CD4-positive, alpha-beta T cell treated with Interleukin-6 at 100 ng/mL for 8 hours (primary cell): Measurements from ENCODE around the gene GON7.
A peak's percentile ranks its signal among the peaks of the same experiment; 100 is the strongest.
"Not testable (repeated sequence)": the region's sequence is repeated elsewhere in the genome, so short reads cannot be mapped to it uniquely, and the experiment has no call there.

ENCODE experiments used
- DNase-seq: peaks from one replicate; pipeline ENCODE4 v3.0.0-alpha.2; 2020; ENCODE audit warnings: mixed read lengths, low spot score

GON7 gene, protein sequence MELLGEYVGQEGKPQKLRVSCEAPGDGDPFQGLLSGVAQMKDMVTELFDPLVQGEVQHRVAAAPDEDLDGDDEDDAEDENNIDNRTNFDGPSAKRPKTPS

GRCh38 chr14:93206793-93207467 lies at the start of gene GON7, which contains the start of gene UBR7:
Gene GON7, minus strand, starts transcription at chr14:93207065. Its CDS starts 28 bp downstream, at chr14:93207037.
Gene UBR7, plus strand, starts transcription at chr14:93207256. Its CDS starts 36 bp downstream, at chr14:93207292.
- peak; percentile 86 for DNase-seq

DNA sequence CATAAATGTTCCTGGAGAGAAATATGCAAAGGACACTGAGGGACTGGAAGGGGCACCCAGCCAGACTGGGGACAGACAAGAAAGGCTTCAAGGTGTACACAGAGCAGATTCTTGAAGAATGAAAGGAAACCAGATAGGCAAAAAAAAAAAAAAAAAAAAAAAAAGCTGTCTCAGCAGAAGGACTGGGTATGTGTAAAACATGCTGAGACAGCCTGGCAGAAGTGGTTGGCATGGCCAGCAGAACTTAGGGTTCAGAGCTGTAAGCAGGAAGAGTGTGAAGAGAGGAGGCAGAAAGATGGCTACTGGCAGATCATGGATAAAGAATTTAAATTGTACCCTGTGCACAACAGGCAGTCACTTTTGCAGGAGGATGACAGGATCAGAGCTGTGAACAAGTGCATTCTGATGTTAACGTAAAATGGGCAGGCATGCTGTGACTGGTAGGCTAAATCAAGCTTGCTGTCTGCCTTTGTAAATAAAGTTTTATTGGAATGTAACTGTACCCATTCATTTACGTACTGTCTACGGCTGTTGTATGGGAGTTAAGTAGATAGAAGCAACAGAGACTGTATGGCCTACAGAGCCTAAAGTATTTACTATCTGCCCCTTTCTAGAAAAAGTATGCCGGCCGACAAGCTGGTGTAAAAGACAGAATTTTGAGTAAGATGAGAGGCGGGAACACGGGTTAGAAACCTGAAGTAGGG lies 42.4 kb upstream of the GON7 start:
- DNase-seq = no peak

DNA sequence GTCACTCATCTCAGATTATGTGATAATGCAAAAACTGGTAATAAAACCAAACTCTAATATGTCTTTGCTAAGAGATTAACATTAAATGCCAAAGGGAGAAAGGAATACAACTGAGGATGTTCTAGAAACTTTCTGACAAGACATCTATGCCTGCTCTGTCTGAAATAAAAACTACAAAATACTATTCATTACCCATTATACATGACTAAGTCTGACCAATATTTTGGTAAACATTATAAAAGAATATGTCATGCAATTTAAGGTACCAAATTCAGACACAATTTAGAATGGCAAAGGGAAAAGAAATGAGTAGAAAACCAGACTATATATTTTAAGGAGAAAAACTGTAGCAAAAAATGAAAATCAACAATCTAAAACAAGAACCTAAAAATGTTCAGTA lies 39.7 kb upstream of the GON7 start:
- DNase-seq = no peak

DNA sequence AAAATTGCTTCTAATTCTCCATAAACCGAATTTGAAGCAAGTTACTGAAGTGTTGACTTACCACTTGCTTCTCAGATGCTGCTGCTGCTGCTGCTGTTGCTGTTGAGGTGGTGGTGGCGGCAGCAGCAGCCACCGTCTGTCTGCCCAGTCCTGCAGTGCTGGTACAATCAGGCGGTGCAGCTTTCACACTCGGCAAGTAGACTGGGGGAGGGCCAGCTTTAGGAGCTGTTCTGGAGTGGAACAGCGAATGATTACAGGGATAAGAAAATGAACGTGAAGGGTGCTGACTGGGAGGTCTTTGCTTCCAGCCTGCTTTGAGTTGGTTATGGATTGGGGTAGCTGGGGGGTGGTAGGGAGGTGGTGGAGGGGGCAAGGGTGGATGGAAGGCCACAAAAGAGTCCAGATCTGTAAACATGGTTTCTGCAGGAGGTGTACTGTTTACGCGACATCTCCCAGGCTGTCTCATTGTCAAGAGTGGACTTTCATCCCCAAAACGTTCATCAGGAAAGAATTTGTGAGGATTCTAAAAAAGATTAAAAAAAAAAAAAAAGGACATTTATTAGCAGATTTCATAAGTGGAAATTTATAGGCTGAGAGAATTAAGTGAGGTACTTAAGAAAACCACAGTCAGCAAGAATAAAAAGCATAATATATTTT lies 39.0 kb upstream of the GON7 start:
- DNase-seq = no peak

DNA sequence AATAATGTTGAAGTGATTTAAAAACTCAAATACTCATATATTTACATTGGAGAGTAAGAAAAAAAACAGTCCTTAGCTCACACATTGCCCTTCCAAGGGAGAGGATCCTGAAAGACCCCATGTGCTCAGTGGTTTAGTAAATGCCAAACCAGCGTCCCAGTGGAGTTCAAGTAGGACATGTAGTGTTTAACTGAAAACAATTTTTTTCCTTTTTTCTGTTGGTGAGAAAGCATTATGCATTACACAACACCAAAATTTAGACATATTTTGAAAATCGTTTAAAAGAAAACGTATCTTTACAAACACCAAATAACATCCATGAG lies 33.8 kb upstream of the GON7 start:
- no peak for DNase-seq

GRCh38 chr14:93239869-93240677 lies 33.2 kb upstream of the GON7 start:
- DNase-seq = no peak

GRCh38 chr14:93234798-93235197 lies 27.9 kb upstream of the GON7 start:
- no peak for DNase-seq

DNA sequence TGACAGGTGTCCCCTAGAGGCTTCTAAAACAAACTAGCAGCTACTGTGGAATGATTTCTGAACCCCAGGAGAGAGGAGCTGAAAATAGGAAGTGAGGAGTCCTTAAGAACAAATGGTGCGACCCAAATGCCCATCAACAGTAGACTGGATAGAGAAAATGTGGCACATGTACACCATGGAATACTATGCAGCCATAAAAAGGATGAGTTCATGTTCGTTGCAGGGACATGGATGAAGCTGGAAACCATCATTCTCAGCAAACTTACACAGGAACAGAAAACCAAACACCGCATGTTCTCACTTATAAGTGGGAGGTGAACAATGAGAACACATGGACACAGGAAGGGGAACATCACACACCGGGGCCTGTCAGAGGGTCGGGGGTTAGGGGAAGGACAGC lies 26.2 kb upstream of the GON7 start:
- DNase-seq = not testable (repeated sequence)

- DNase-seq = no peak
These were observed 25.3 kb upstream of the GON7 start for GRCh38 chr14:93232159-93232558.

GRCh38 chr14:93231129-93231979 lies 24.5 kb upstream of the GON7 start:
- DNase-seq = no peak

GRCh38 chr14:93230539-93230938 lies 23.7 kb upstream of the GON7 start:
- no peak for DNase-seq

DNA sequence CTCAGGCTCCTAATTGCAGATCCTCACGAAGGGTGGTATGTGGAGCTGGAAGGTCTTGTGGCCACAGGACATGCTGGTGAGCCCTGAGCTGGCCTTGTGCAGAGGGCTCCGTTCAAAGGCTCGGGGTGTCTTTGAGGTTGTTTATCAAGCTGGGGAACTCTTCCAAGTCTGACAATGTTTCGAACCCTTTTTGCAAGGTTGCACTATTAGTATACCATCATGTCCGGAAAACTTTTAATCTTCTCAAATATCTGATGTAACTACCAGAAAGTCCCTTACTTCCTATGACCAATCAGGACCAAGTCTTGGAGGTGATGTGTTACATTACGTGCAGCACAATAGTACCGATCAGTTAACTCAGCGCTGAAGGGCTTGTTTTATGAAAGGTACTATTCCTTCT lies 21.7 kb upstream of the GON7 start:
- DNase-seq = no peak

DNA sequence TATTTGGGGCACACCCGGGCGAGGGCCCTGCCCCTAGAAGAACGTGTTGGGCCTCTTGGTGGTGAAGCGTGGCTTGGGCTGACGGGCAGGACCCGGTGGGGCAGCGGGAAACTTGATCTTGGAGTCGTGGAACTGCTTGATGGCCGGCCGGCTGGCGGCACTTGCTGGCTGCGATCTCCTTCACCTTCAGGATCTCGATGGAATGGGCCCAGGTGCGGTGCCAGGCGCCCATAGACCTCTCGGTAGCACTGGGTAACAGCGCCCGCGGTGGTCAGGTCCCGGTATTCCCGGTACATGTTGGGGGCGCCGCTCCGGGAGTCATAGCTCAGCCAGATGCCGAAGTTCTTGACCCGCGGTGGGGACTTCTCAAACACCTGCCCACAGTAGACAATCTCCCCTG lies 16.7 kb upstream of the GON7 start:
- DNase-seq = no peak

DNA sequence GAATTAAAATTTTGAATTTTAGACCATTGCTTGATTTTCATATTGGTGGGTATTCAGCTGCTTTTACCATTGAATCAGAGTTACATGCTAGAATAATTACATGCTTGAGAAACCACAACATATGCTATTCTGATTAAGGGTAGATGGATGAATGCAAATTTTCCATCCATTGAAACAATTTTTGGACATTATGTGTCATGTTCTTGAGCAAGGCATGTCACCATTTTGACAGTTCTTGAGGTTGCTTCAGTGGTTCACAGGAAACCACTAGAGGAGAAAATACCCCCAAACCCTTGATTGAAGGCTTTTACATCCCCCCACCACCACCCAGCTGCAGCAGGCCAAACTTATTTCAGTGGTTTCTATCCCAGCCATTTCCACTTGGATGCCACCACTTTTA lies 13.6 kb upstream of the GON7 start:
- DNase-seq = no peak

- peak; percentile 57 for DNase-seq
These were observed 12.3 kb upstream of the GON7 start for GRCh38 chr14:93219103-93219726.

DNA sequence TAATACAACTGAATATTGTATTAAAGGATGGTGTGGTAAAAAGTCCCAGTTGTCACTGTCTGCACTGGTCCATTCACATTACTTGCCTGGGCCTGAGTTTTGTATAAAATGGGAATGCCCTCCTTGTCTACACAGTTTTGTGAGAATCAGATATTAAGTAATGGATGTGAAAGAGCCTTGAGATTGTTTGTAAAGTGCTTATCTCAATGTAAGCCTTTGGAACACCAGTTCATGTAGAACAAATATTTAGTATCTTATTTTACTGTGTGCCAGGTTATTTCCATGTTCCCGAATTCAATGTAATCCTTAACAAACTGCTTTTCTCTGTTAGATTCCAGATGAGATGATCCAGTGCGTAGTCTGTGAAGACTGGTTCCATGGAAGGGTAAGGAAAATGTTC lies 7.7 kb upstream of the GON7 start:
- DNase-seq = no peak

GRCh38 chr14:93212432-93212831 lies 5.6 kb upstream of the GON7 start:
- DNase-seq = no peak

DNA sequence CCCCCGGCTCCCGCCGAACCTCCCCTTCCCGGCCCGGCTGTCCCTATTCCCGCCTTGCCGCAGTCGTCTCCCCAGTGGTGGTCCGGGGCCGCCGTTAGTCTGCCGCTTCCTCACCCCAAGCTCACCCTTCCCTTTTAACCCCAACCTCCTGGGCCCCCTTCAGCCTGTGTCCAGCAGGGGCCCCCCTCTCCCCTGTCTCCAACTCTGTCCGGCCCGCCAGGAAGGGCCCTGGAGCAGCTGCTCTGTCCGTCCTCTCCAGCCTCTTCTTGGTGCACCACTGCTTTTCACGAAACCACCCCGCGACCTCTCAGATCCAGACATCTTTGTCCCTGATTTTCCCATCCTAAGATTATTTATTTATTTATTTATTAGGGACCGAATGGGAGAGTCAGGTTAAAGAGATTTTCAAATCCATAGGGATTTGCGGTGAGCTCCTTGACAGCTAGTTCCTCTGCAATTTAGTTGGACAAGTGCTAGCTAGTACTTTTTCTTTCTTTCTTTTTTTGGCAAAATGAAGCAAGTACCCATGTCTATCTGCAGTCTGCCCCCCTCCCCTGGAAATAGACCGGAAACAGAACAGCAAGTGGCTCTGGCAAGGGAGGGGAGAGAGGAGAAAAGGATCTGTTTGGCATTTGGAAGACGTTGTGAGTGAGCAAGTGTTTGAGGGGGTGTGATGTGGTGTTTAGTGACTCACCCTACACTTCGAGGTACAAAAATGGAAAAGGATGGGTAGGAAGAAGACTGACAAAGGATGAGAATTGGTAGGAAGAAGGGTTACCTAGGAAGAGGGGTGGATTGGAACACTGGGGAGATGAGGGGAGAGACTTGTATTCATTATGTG lies 823 bp upstream of the GON7 start:
- DNase-seq = no peak

- no peak for DNase-seq
These were observed 5.6 kb downstream of the GON7 start for GRCh38 chr14:93201155-93201704.

DNA sequence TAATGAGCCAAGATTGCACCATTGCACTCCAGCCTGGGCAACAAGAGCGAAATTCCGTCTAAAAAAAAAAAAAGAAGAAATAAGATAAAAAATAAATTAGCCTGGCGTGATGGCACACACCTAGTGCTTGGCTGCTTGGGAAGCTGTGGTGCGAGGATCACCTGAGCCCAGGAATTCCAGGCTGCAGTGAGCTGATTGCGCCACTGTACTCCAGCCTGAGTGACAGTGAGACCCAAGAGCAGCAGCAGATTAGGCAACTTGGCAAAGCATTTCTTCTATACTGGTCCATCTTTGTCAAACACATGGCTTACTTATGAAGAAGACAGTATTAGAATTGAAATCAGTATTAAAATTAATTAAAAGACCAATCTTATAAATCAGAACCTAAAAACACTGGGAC lies 6.3 kb downstream of the GON7 start:
- DNase-seq = no peak
